GM18511 (cell line): ENCODE data around the gene KCTD2.

Experiments
- ATAC-seq: cut with Tn5 transposase; IDR thresholded peaks from one replicate; pipeline ENCODE4 v1.9.1; 2021; ENCODE audit warnings: mild to moderate bottlenecking, moderate library complexity; ENCODE audit not compliant: unreplicated experiment

The KCTD2 gene

DNA sequence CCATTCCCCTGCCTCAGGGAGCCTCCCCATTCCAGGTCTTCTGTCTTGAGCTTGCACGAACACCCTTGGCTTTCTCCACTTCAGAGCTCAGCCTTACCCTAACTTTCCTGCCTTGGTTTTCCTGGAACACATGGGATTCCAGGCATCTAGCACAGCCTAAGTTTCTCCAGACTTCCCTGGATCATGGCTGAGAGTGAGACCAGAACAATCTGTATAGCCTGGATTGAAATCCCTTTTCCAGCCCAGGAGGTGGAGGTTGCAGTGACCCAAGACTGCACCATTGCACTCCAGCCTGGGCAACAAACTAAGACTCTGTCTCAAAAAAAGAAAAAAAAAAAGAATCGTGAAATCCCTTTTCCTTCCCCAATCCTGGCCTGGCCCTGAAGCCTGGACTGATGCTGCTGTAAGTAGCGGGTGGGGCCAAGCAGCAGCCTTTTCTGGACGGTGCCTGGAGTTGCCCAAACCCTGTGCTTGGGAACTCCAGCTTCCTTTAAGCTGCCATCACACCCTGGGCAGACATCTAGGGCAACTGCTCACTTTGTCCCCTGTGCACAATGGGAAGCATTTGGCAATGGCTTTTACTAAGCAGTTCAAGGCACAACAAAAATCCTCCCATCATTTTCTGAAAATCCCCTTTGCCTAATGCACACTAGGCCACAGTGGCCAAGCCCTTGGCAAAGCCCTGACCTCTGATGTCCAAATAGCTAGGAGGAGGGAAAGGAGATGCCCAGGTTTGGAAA is 28.7 kb downstream of the KCTD2 start:
- no peak for ATAC-seq

DNA sequence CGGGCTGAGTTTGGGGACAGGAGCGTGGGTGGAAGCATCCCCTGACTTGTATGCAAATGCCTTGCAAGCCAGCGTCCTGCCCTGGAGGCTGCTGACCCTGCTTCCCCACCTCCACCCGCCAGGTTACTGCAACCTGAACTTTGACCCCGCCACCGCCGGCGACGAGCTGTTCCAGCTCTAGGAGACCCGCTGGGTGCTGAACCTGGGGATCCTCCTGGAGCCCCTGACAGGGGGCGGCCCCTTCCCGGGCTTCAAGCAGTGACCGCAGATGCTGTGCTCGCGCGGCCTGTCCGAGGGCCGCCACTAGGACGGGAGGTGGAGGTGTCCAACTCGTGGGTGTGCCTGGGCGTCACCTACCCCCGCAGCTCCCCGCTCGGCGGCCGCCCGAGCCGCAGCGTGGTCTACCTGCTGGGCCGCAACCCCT is 30.1 kb downstream of the KCTD2 start:
- ATAC-seq: no peak

DNA sequence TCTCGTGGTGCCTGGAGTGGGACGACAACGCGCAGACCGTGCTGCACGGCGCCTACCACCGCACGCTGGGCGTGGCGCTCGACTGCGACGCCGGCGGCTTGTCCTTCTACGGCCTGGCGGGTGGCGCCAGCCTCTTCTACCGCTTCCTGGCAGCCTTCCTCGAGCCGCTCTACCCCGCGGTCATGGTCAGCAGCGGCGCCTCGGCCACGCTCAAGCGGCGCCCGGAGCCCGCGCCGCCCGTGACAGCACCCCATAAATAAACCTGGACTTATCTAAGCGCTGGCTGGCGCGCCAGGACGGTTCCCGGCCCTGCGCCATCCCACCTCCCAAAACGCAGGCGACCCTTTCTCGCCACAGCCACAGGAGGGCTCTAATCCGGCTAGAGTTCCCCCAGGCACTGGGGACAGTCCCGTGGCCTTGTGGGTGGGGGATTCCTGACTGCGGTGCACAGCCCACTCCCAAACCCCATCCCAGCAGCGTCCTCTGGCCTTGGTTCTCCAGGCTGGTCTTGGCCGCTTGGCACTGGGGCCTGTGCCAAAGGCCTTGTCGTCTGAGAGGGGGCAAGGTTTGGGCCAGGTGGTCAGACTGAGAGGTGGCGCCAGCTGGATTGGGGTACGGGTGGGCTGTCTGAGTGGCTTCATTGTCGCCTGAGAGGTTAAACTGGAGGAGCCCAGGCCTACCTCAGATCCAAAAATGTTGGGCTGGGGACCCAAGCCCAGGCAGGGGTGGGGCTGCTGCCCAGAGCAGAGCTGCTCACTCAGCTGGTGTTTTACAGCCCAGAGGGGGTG is 30.7 kb downstream of the KCTD2 start:
- peak; percentile 49 for ATAC-seq

GRCh38 chr17:75078284-75079022 is 31.4 kb downstream of the KCTD2 start:
- ATAC-seq: peak; percentile 55

- ATAC-seq: no peak
Measured at GRCh38 chr17:75079023-75079373, 32.0 kb downstream of the KCTD2 start.

DNA sequence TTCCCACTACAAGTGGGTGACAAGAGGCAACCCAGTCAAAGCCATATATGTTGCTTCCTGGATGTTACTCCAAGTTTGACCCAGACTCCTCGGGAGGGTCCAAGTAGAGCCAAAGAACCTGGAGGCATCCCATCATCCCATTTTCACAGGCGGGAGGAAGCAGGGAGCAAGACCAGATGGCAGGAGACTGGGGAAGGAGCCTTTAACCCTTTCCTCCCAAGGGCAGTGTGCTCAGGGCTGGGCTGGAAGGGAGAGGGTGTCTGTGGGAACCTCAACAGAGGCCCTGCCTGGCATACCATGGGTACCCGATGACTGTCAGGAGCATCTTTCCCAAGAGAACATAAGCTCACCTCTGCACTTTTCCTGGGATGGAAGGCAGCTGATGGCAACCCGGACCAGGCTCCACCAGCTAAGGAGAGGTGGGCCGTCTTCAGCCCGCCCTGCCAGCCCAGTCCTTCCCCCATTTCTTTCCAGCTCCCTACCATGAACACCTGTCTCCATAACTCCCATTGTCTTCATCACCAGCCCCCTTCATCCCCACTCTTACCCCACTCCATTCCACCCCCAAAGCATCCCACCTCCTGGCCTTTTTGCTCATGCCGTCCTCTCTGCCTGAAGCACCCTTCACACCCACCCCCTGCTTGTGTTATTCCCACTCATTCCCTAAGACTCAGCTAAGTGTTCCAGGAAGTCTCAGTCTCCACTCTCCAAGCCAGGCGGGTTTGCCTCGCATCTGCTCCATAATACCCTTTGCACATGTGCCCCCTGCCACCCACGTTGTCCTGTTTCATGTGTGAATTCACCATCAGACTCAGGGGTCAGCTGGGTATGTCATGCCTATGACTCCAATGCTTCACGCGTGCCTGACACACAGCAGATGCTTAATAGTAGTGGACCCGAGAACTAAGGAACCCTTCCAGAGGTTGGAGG is 34.9 kb downstream of the KCTD2 start:
- ATAC-seq: no peak

- no peak for ATAC-seq
Measured at GRCh38 chr17:75082683-75083082, 35.7 kb downstream of the KCTD2 start.

- no peak for ATAC-seq
Measured at GRCh38 chr17:75084039-75084660, 37.1 kb downstream of the KCTD2 start.

DNA sequence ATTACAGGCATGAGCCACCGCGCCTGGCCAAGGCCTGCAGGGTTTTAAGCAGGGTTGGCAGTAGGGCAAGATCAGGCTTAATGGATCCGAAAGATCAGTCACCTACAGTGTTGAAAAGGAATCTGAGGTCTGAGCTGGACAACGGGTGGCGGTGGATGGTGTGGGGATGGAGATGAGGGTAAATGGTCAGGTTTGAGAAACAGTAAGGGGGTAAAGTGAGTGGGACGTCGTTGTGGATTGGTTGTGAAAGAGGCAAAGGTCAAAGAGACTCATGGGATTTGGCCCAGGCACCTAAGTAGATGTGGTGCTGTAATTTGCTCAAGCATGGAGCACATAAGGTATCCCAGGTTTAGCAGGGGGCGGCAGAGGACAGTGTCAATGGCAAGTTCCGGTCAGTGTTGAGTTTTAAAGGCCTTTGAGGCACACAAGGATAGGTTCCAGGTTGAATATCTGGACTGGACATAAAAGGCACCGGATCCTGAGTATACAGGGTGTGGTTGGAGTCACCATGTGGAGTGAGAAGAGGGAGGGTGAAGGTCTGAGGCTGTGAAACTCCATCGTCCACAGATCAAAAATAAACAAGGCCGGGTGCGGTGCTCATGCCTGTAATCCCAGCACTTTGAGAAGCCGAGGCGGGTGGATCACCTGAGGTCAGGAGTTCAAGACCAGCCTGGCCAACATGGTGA is 39.6 kb downstream of the KCTD2 start:
- ATAC-seq: no peak

GRCh38 chr17:75087182-75087557 is 40.1 kb downstream of the KCTD2 start:
- no peak for ATAC-seq

- ATAC-seq: peak; percentile 61
Measured at GRCh38 chr17:75087558-75088453, 40.8 kb downstream of the KCTD2 start, which contains the start of gene SLC16A5. Gene SLC16A5, plus strand, starts transcription at chr17:75087954. Its CDS starts 5,683 bp downstream, at chr17:75093637.

- peak; percentile 17 for ATAC-seq
Measured at GRCh38 chr17:75088465-75089417, 41.7 kb downstream of the KCTD2 start.

GRCh38 chr17:75090871-75091854 is 44.1 kb downstream of the KCTD2 start:
- ATAC-seq: no peak

DNA sequence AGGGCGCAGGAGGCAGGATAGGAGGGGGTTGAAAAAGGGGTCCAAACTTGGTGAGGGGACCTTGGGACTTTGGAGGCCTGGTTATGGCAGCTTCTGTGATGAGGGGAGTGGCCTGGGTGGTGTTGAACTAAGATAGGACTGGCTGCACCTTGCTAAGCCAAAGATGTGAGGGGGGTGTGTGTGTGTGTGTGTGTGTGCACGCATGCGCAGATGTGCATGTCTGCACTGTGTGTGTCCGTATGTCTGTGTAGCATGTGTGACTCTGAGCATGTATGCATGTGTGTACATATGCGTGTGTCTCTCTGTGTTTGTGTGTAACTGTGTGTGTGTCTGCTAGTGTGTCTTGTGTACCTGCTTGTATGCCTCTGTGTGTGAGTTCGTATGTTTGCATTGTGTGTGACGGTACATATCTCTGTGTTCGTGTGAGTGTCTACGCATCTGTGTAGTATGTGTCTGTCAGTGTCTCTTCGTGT is 44.9 kb downstream of the KCTD2 start:
- no peak for ATAC-seq

- ATAC-seq: no peak
Measured at GRCh38 chr17:75093548-75094158, 46.6 kb downstream of the KCTD2 start.
